Skeletal muscle tissue (tissue), 4 donors: ENCODE measurements around the gene PICALM. TPM values are rescaled to one million over a fixed set of nuclear protein-coding genes. Genes with fewer than 3 reads are reported as not detected.

Source experiments
- H3K27ac ChIP-seq: one replicate; pipeline ENCODE4 v1.7.0; 2013; ENCODE audit warnings: mild to moderate bottlenecking, low read depth, low read length, inconsistent platforms
- H3K27me3 ChIP-seq, 3 donors: one replicate each; pipeline ENCODE4 v1.7.0; 2013; ENCODE audit warnings: low read length in 3 of 3; ENCODE audit not compliant: control insufficient read depth in 3 of 3, insufficient read depth in 3 of 3
- H3K36me3 ChIP-seq, 3 donors: one replicate each; pipeline ENCODE4 v1.7.0; 2013; ENCODE audit warnings: low read length in 3 of 3; ENCODE audit not compliant: control insufficient read depth in 3 of 3, insufficient read depth in 3 of 3
- H3K4me1 ChIP-seq, 3 donors: one replicate each; pipeline ENCODE4 v1.7.0; 2013; ENCODE audit warnings: low read length in 3 of 3, mild to moderate bottlenecking in 3 of 3; ENCODE audit not compliant: control insufficient read depth in 3 of 3, insufficient read depth in 3 of 3
- H3K4me3 ChIP-seq, 3 donors: one replicate each; pipeline ENCODE4 v1.7.0; 2013; ENCODE audit warnings: low read length in 3 of 3
- H3K9ac ChIP-seq, 3 donors: one replicate each; pipeline ENCODE4 v1.7.0; 2013; ENCODE audit warnings: low read length in 3 of 3, mild to moderate bottlenecking in 3 of 3, moderate library complexity in 2 of 3, low read depth in 1 of 3
- H3K9me3 ChIP-seq, 3 donors: one replicate each; pipeline ENCODE4 v1.7.0; 2013; ENCODE audit warnings: low read length in 3 of 3; ENCODE audit not compliant: control insufficient read depth in 3 of 3
- total RNA-seq: library from RNA; depleted of rRNA; stranded (reverse); fragments of >200 nt; gene quantifications from one replicate; pipeline ENCODE4 v1.2.3, GENCODE V29; 2014
- donor health status: Osteomylitis.

Gene PICALM
- total RNA-seq, 1 donor from 2014 or later: 707 TPM

GRCh38 chr11:85914425-85914824 lies 154.5 kb downstream of the PICALM start:
- H3K27ac ChIP-seq: no peak overlapping the region

GRCh38 chr11:85913513-85913912 lies 155.4 kb downstream of the PICALM start:
- H3K4me1 ChIP-seq: no peaks in the 10 kb centered on the region
- no peak overlapping the region for H3K27ac ChIP-seq
- no peak overlapping the region for H3K4me3 ChIP-seq
- H3K36me3 ChIP-seq: no peaks in the 10 kb centered on the region
- H3K9me3 ChIP-seq: peaks cover 0 to 4% (median 2%) of the 10 kb centered on the region in 3 donors
- H3K27me3 ChIP-seq: no peaks in the 10 kb centered on the region
- H3K9ac ChIP-seq: no peak overlapping the region

More at GRCh38 chr11:85914425-85914824, 154.5 kb downstream of the PICALM start:
- Histone ChIP-seq H3K4me3 (no peak overlapping the region), H3K4me1 (no peaks in the 10 kb centered on the region), H3K36me3 (no peaks in the 10 kb centered on the region), H3K27me3 (no peaks in the 10 kb centered on the region), H3K9ac (no peak overlapping the region), H3K9me3 (peaks cover 0 to 4% (median 2%) of the 10 kb centered on the region in 3 donors)

- Histone ChIP-seq H3K9me3 (peaks cover 0 to 4% (median 2%) of the 10 kb centered on the region in 3 donors), H3K4me1 (no peaks in the 10 kb centered on the region), H3K9ac (no peak overlapping the region), H3K27ac (no peak overlapping the region), H3K4me3 (no peak overlapping the region), H3K27me3 (no peaks in the 10 kb centered on the region), H3K36me3 (no peaks in the 10 kb centered on the region)
Measured at GRCh38 chr11:85912414-85912813, 156.5 kb downstream of the PICALM start.

Other genes starting within 250 kb of the PICALM start
- gene CCDC83, start 213.7 kb downstream of the PICALM start, total RNA-seq: not detected
- gene EED, start 175.7 kb upstream of the PICALM start, total RNA-seq: 23.5 TPM
- 59.0 TPM for gene HIKESHI, start 233.2 kb upstream of the PICALM start, total RNA-seq